Neural cell (in vitro differentiated cells): ENCODE data around the gene ZNF253. TPM values are rescaled to one million over a fixed set of nuclear protein-coding genes. Genes with fewer than 3 reads are reported as not detected.
"Not testable (repeated sequence)": the region's sequence is repeated elsewhere in the genome, so short reads cannot be mapped to it uniquely, and the experiment has no call there.

ENCODE experiments used
- H2AFZ ChIP-seq: fragments of 200-600, 300-800 bp; sonication (generic), shearing (Covaris generic); 2 replicates; pipeline ENCODE4 v1.6.0; 2014; ENCODE audit warnings: low read depth, mild to moderate bottlenecking, antibody characterized with exemption, low read length, moderate library complexity
- H3F3A ChIP-seq: fragments of 200-600 bp; shearing (Covaris generic); 2 replicates; pipeline ENCODE4 v1.6.1; 2016; ENCODE audit warnings: mild to moderate bottlenecking, moderate library complexity, mixed read lengths, antibody characterized with exemption, low read length; ENCODE audit not compliant: insufficient read depth, poor library complexity, severe bottlenecking
- H3K27ac ChIP-seq: fragments of 200-600, 300-800 bp; sonication (generic), shearing (Covaris generic); 2 replicates; pipeline ENCODE4 v1.5.1; 2014; ENCODE audit warnings: mild to moderate bottlenecking, low read length, moderate library complexity
- H3K27me3 ChIP-seq: fragments of 300-800, 200-600 bp; sonication (generic), shearing (Covaris generic); 2 replicates; pipeline ENCODE4 v1.6.0; 2014; ENCODE audit warnings: mild to moderate bottlenecking, low read depth, low read length, moderate library complexity; ENCODE audit not compliant: insufficient read depth
- H3K36me3 ChIP-seq: fragments of 300-800, 200-600 bp; sonication (generic), shearing (Covaris generic); 2 replicates; pipeline ENCODE4 v1.5.1; 2014; ENCODE audit warnings: mild to moderate bottlenecking, antibody characterized with exemption, low read length, moderate library complexity; ENCODE audit not compliant: insufficient read depth
- H3K4me2 ChIP-seq: fragments of 300-800, 200-600 bp; sonication (generic), shearing (Covaris generic); 2 replicates; pipeline ENCODE4 v1.6.0; 2014; ENCODE audit warnings: mild to moderate bottlenecking, low read length
- H3K4me3 ChIP-seq: fragments of 300-800, 200-600 bp; sonication (generic), shearing (Covaris generic); 2 replicates; pipeline ENCODE4 v1.5.1; 2014; ENCODE audit warnings: mild to moderate bottlenecking, low read length, moderate library complexity
- H3K79me2 ChIP-seq: fragments of 200-600 bp; shearing (Covaris generic); replicated peaks from 2 replicates; pipeline ENCODE4 v1.6.0; 2014; ENCODE audit warnings: mild to moderate bottlenecking, low read length, moderate library complexity; ENCODE audit not compliant: insufficient read depth
- H3K9ac ChIP-seq: fragments of 300-800, 200-600 bp; sonication (generic), shearing (Covaris generic); 2 replicates; pipeline ENCODE4 v1.6.1; 2016; ENCODE audit warnings: mild to moderate bottlenecking, low read length, mixed read lengths
- H3K9me2 ChIP-seq: fragments of 200-600 bp; shearing (Covaris generic); 2 replicates; pipeline ENCODE4 v1.6.1; 2016; ENCODE audit warnings: mild to moderate bottlenecking, low read length, mixed read lengths; ENCODE audit not compliant: insufficient read depth
- H3K9me3 ChIP-seq: fragments of 200-600, 300-800 bp; sonication (generic), shearing (Covaris generic); 2 replicates; pipeline ENCODE4 v1.6.1; 2016; ENCODE audit warnings: mild to moderate bottlenecking, mixed run types, low read length, moderate library complexity, mixed read lengths
- H4K20me1 ChIP-seq: fragments of 200-600 bp; shearing (Covaris generic); 2 replicates; pipeline ENCODE4 v1.6.1; 2016; ENCODE audit warnings: mild to moderate bottlenecking, mixed run types; ENCODE audit not compliant: insufficient read depth
- EP300 ChIP-seq: fragments of 450-650 bp; conservative IDR thresholded peaks from 2 replicates; pipeline ENCODE4 v1.6.1; 2014; ENCODE audit warnings: antibody characterized with exemption, mild to moderate bottlenecking, moderate library complexity; ENCODE audit not compliant: poor library complexity, severe bottlenecking
- MXI1 ChIP-seq: fragments of 450-650 bp; conservative IDR thresholded peaks from 2 replicates; pipeline ENCODE4 v1.6.1; 2014; ENCODE audit warnings: antibody characterized with exemption, mild to moderate bottlenecking; ENCODE audit not compliant: poor library complexity, severe bottlenecking
- POLR2AphosphoS5 ChIP-seq: IDR thresholded peaks from 2 replicates; pipeline ENCODE4 v1.6.1; 2012
- RAD21 ChIP-seq: fragments of 450-650 bp; conservative IDR thresholded peaks from 2 replicates; pipeline ENCODE4 v1.6.1; 2014; ENCODE audit warnings: antibody characterized with exemption, mild to moderate bottlenecking, moderate library complexity
- SMC3 ChIP-seq: fragments of 450-650 bp; conservative IDR thresholded peaks from 2 replicates; pipeline ENCODE4 v1.6.1; 2014; ENCODE audit warnings: antibody characterized with exemption, mild to moderate bottlenecking, moderate library complexity; ENCODE audit not compliant: poor library complexity
- TAF1 ChIP-seq: IDR thresholded peaks from 2 replicates; pipeline ENCODE4 v1.6.1; 2012; ENCODE audit warnings: low read depth
- polyA plus RNA-seq: library from polyadenylated mRNA; depleted of rRNA; stranded (reverse); fragments of >200 nt; gene quantifications from 2 replicates; pipeline ENCODE4 v1.2.3, GENCODE V29; 2014
- TF ChIP-seq, protein P1 (sequence below): fragments of 450-650 bp; IDR thresholded peaks from 2 replicates; pipeline ENCODE4 v1.5.1; 2014; ENCODE audit warnings: antibody characterized with exemption, mild to moderate bottlenecking, moderate library complexity; ENCODE audit not compliant: poor library complexity, severe bottlenecking
- TF ChIP-seq, protein P2 (sequence below): IDR thresholded peaks from 2 replicates; pipeline ENCODE4 v1.6.1; 2012; ENCODE audit warnings: borderline replicate concordance

The ZNF253 gene
- polyA plus RNA-seq, 1 donor from 2014 or later: 25.9 TPM

DNA sequence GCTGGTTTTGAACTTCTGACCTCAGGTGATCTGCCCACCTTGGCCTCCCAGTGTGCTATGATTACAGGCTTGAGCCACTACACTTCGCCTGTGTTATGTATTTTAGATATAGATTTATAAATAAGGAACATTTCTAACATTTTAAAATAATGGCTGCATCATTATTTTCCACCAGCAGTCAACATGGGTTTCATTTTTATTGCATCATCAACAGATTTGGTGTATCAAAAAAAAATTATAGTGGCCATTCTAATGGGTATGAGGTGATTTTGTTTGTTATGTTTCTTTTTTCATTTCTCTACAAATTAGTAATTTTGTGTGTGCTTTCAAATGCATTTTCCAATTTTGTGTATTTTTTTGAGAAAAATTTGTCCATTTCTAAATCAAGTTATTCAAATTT is 18.9 kb downstream of the ZNF253 start:
- Histone ChIP-seq H3F3A (no peaks in the 10 kb centered on the region), H3K9me3 (peaks cover 30% of the 10 kb centered on the region), H3K9ac (no peak overlapping the region), H3K9me2 (no peaks in the 10 kb centered on the region), H4K20me1 (no peaks in the 10 kb centered on the region), H3K36me3 (peaks cover 25% of the 10 kb centered on the region), H3K79me2 (peaks cover 75% of the 10 kb centered on the region), H3K27me3 (no peaks in the 10 kb centered on the region), H2AFZ (no peak overlapping the region), H3K4me3 (no peak overlapping the region), H3K27ac (no peak overlapping the region), H3K4me2 (no peak overlapping the region)
- TF ChIP-seq POLR2AphosphoS5 (no peak), EP300 (no peak), MXI1 (no peak), TAF1 (no peak), RAD21 (no peak), SMC3 (no peak)
- TF ChIP-seq, protein P1, sequence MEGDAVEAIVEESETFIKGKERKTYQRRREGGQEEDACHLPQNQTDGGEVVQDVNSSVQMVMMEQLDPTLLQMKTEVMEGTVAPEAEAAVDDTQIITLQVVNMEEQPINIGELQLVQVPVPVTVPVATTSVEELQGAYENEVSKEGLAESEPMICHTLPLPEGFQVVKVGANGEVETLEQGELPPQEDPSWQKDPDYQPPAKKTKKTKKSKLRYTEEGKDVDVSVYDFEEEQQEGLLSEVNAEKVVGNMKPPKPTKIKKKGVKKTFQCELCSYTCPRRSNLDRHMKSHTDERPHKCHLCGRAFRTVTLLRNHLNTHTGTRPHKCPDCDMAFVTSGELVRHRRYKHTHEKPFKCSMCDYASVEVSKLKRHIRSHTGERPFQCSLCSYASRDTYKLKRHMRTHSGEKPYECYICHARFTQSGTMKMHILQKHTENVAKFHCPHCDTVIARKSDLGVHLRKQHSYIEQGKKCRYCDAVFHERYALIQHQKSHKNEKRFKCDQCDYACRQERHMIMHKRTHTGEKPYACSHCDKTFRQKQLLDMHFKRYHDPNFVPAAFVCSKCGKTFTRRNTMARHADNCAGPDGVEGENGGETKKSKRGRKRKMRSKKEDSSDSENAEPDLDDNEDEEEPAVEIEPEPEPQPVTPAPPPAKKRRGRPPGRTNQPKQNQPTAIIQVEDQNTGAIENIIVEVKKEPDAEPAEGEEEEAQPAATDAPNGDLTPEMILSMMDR: no peak
- TF ChIP-seq, protein P2, sequence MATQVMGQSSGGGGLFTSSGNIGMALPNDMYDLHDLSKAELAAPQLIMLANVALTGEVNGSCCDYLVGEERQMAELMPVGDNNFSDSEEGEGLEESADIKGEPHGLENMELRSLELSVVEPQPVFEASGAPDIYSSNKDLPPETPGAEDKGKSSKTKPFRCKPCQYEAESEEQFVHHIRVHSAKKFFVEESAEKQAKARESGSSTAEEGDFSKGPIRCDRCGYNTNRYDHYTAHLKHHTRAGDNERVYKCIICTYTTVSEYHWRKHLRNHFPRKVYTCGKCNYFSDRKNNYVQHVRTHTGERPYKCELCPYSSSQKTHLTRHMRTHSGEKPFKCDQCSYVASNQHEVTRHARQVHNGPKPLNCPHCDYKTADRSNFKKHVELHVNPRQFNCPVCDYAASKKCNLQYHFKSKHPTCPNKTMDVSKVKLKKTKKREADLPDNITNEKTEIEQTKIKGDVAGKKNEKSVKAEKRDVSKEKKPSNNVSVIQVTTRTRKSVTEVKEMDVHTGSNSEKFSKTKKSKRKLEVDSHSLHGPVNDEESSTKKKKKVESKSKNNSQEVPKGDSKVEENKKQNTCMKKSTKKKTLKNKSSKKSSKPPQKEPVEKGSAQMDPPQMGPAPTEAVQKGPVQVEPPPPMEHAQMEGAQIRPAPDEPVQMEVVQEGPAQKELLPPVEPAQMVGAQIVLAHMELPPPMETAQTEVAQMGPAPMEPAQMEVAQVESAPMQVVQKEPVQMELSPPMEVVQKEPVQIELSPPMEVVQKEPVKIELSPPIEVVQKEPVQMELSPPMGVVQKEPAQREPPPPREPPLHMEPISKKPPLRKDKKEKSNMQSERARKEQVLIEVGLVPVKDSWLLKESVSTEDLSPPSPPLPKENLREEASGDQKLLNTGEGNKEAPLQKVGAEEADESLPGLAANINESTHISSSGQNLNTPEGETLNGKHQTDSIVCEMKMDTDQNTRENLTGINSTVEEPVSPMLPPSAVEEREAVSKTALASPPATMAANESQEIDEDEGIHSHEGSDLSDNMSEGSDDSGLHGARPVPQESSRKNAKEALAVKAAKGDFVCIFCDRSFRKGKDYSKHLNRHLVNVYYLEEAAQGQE: no peak

GRCh38 chr19:19892055-19892941 is 26.6 kb downstream of the ZNF253 start:
- H3K27ac ChIP-seq, H3K9me2 ChIP-seq, H3K9ac ChIP-seq, H3K4me2 ChIP-seq, H3F3A ChIP-seq, H3K27me3 ChIP-seq, H4K20me1 ChIP-seq, H2AFZ ChIP-seq, H3K4me3 ChIP-seq: not testable (repeated sequence)
- peaks cover 41% of the 10 kb centered on the region for H3K9me3 ChIP-seq
- H3K36me3 ChIP-seq: peaks cover 29% of the 10 kb centered on the region
- H3K79me2 ChIP-seq: peaks cover 32% of the 10 kb centered on the region
